GM21786 (cell line): ENCODE data around the gene CDH8.
A peak's percentile ranks its signal among the peaks of the same experiment; 100 is the strongest.
"Not testable (repeated sequence)": the region's sequence is repeated elsewhere in the genome, so short reads cannot be mapped to it uniquely, and the experiment has no call there.

Experiments used
- ATAC-seq: cut with Tn5 transposase; IDR thresholded peaks from one replicate; pipeline ENCODE4 v1.9.1; 2021; ENCODE audit not compliant: unreplicated experiment

Gene CDH8

GRCh38 chr16:61937646-61938045, 98.6 kb downstream of the CDH8 start:
- no peak for ATAC-seq

GRCh38 chr16:61936522-61936921, 99.7 kb downstream of the CDH8 start:
- ATAC-seq = no peak

DNA sequence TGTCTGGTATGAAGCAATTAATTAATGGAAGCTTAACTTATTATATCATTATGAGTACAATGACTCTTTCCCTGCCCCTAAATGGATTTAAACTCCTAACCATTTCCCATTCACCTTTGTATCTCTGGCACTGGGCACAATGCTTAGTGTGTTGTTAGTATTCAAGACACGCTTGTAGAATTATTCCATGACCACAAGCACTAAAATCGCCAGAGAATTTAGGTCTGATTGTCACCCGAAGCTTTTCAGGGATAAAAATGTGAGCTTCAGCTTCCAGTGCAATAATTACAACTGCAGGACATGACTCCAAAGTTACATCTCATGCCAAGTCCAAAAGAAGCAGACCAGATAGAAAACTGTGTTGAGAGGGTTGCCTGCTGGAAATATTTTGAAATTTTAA, 101.6 kb downstream of the CDH8 start:
- no peak for ATAC-seq

DNA sequence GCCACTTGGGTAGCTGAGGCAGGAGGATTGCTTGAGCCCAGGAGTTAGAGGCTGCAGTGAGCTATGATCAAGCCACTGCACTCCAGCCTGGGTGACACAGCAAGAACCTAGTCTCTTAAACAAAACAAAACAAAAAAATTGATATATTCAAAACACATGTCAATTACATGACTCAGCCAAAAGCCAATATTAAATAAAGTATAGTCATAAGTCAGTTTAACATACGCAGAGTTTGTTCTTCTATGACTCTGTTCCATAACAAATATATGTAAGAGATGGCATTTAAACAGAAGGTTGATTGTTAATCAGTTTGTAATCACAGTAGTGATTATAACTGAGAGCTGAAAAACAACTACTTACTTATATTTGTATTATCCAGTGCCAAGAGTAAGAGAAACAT, 106.5 kb downstream of the CDH8 start:
- no peak for ATAC-seq

DNA sequence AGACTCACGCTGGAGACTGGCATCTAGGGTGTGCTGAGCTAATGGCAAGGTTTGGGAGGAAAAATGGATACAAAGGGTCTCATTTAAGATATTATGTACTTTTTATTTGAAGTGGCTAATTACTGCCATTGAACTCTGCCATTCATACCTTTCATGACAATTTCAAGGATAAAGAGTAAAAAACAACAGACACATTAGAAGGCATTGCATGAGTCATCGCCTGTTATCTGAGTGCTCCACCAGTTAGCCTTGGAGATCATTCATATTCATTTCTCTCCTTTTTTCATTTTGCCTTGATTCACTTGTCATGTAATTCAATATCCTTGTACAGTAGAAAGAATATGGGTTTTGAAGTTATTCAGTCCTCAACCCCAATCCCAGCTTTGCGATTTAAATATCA, 109.5 kb downstream of the CDH8 start:
- ATAC-seq = no peak

- ATAC-seq = no peak
Measured at GRCh38 chr16:61923629-61924028, 112.6 kb downstream of the CDH8 start.

DNA sequence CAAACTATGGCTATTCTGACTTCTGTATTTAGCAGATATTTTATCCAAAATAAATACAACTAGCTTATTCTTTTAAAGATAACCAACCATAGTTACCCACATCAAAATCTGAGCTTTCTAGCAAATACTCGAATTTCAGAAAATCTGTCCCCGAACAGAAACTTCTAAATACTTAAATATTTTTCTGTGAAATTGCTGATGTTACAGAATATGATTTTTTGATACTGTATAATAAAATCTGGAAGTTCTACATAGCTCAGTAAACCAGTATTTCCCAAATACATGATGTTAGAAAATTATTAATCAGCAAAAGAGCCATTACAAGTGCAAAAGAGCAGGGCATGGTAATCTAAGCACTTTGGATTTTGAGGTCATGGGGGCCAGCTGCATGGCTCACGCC, 114.9 kb downstream of the CDH8 start:
- no peak for ATAC-seq

DNA sequence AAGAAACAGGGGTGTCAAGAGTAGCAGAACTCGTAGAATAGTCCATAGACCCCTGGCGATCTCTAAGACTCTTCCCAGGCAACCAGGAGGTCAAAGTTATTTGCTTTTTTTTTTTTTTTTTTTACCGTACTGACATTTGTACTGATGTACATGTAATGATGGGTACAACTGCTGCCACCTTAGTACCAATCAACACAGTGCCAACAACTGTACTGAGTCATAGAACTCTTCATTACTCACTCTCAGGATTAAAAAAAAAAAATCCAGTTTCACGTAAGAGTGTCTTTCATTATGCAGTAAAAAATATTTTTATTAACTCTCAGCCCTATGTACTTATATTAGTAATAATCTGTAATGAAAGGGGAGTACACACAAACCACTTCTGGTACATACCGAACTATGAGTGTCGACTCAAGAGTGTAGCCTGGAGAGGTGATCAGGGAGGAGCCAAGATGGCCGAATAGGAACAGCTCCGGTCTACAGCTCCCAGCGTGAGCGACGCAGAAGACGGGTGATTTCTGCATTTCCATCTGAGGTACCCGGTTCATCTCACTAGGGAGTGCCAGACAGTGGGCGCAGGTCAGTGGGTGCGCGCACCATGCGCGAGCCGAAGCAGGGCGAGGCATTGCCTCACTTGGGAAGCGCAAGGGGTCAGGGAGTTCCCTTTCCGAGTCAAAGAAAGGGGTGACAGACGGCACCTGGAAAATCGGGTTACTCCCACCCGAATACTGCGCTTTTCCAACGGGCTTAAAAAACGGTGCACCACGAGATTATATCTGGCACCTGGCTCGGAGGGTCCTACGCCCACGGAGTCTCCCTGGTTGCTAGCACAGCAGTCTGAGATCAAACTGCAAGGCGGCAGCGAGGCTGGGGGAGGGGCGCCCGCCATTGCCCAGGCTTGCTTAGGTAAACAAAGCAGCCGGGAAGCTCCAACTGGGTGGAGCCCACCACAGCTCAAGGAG, 118.1 kb downstream of the CDH8 start:
- ATAC-seq = not testable (repeated sequence)

DNA sequence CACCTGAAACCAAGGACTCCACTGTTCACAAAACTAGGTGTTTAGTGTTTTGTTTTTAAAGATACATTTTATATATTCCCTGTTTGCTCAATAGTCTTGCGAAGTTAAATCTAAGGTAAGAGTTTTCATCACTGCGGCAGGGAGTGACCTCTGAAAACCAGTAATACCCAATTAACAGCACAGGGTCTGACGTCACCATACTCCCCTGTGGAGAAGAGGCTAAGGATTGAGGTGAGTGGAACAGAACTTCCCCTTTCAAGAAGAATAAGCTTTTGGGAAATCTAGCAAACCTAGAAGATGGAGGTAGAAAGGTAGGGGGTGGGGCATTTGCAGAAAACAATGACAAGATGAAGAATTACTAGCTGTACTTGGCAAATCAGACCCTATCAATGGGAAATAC, 120.7 kb downstream of the CDH8 start:
- ATAC-seq = no peak

DNA sequence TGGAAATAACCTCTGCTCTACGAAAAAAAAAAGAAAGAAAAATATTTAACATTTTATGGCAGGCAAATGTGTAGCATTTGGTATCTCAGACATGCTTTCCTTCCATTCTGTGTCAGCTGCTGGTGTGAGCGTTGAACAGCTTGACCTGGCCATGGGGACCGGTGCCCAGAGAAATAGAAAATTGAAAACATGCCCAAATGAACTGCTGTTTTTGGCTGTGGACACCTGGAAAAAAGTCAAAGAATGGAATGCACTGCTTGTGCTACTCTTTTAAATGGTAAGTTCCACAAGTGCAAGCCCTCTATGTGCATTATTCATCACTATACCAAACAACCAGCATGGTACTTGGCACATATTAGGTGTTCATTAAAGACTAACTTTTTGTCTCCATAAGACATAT, 127.2 kb downstream of the CDH8 start:
- no peak for ATAC-seq

DNA sequence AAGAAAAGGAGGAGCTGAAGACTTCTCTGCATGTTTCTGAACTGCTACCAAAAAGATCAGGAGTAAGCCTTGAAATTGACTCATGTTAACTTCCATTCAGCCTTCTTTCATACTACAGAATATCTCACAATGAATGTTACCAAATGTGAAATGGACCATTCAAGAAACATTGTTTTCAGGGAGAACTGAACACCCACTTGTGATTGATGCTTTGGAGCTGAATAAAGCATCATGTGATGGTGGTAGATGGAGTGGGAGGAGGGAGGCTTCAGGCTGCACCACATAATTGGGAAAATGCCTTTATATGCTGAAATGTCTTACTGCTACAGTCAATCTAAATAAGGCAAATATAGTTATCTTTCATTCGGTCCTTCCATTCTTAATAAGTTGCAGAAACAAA, 127.8 kb downstream of the CDH8 start:
- ATAC-seq = no peak

GRCh38 chr16:61901689-61902088, 134.5 kb downstream of the CDH8 start:
- ATAC-seq = no peak

- ATAC-seq = no peak
Measured at GRCh38 chr16:61900482-61900881, 135.8 kb downstream of the CDH8 start.

GRCh38 chr16:61897657-61898056, 138.6 kb downstream of the CDH8 start:
- ATAC-seq = no peak

DNA sequence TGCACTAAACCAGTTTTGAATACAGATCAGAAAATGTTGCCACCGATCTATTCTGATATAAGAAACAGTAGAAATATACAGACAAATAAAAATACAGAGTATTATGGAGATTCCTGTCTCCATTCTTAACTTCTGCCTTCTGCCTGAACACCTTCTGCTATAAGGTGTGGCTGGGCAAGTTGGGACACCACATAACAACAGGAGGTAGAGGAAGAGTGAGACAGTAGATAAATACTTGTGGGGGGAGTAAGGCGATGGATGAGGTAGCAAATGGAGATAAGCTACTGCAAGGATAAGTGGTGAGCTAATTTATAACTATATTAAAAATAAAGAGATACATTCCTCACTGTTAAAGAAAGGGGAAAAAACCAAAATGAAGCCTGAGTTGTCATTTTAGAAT, 143.7 kb downstream of the CDH8 start:
- ATAC-seq = no peak

GRCh38 chr16:61891460-61891859, 144.8 kb downstream of the CDH8 start:
- ATAC-seq = no peak

GRCh38 chr16:61890386-61890785, 145.9 kb downstream of the CDH8 start:
- ATAC-seq = no peak

GRCh38 chr16:61887903-61888302, 148.3 kb downstream of the CDH8 start:
- peak; percentile 52 for ATAC-seq

GRCh38 chr16:61885343-61885742, 150.9 kb downstream of the CDH8 start:
- ATAC-seq = no peak

DNA sequence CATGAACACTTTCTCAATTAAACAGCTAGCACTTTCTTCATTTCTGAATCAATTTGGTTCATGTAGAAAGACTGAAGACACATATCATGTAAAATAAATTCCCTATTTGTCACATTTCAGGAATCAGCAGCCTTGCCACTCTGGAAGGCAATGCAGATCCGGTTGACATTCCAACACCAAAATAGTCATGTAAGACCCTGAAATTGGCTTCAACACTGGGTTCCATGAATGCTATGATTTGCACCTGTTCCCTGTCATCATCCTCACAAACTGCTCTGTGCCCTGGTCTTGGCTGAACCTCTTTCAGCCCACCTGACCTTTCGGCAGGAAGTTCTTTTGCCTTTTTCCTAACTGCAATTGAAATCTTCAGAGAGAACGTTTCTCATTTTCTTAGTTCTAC, 156.9 kb downstream of the CDH8 start:
- no peak for ATAC-seq

- no peak for ATAC-seq
Measured at GRCh38 chr16:61877436-61877835, 158.8 kb downstream of the CDH8 start.

DNA sequence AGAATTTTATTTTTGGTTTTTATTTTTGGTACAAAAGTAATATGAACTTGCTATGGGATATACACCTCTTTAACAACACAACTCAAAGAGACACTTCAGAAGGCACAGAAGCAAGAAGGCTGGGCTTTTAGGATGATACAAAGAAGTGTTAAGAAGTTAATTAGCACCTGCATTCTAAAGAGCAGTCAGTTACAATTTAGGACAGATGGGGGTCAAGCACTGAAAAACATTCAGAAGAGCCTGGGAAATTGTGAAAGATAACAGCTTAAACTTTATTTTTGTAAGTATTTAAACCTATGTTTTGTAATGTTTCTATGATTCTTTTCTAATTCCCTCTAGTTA, 163.5 kb downstream of the CDH8 start:
- ATAC-seq = no peak
